Stimulated activated naive CD4-positive, alpha-beta T cell (primary cell): ENCODE measurements around the gene RFX1.
"Not testable (repeated sequence)": the region's sequence is repeated elsewhere in the genome, so short reads cannot be mapped to it uniquely, and the experiment has no call there.

Experiments used
- DNase-seq, 6 experiments: peaks; one replicate each; lab custom pipeline; 2025; lab: John Stamatoyannopoulos, UW

RFX1 gene

DNA sequence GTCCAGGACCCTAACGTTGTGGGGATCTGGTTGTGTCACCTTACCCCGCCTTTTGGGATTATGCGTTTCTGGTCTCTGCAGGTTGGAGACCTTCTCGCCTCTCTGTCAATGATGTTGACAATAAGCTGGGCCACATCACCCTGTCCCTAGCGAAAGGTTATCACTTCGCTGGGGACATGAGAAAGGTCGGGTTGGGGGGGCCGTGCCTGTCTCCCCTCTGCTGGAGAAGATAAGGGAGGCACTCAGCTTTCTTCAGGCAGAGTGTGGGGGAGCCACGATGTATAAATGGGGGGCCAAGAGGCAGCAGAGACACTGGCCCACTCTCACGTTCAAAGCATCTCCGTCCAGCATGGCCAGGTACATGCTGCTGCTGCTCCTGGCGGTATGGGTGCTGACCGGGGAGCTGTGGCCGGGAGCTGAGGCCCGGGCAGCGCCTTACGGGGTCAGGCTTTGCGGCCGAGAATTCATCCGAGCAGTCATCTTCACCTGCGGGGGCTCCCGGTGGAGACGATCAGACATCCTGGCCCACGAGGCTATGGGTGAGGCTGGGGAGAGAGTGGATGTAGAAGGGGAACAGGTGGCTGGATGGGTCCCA lies 21.8 kb upstream of the RFX1 start, which contains the start of gene RLN3:
TSS of gene RLN3 (plus strand) at position 293 of the 595 bp plus-strand sequence. CDS start at position 350, 57 bp downstream.
- no peak for DNase-seq

DNA sequence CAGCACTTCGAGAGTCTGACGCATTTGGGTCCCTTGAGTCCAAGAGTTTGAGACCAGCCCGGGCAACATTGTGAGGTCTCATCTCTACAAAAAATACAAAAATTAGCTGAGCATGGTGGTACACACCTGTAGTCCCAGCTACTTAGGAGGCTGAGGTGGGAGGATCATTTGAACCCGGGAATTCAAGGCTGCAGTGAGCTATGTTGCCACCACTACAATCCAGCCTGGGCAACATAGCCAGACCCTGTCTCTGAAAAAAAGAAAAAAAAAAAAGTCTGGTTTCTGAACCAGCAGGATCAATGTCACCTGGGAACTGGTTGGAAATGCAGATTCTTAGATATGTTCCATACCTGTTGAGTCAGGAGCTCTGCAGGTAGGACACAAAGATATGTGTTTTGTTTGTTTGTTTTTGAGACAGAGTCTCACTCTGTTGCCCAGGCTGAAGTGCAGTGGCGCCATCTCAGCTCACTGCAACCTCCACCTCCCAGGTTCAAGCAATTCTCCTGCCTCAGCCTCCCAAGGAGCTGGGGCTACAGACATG lies 20.6 kb upstream of the RFX1 start:
- not testable (repeated sequence) for DNase-seq

GRCh38 chr19:14023404-14024235 lies 17.5 kb upstream of the RFX1 start:
- DNase-seq, result no peak

DNA sequence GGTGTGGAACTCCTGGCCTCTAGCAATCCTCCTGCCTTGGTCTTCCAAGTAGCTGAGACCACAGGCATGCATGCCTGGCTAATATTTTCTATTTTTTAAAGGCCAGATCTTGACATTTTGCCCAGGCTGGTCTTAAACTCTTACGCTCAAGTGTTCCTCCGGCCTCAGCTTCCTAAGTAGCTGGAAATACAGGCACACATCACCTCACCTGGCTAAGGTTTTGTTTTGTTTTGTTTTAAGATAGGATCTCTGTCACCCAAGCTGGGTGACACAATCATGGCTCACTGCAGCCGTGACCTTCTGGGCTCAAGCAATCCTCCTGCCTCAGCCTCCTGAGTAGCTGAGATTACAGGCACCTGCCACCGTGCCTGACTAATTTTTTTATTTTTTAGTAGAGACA lies 16.3 kb upstream of the RFX1 start:
- DNase-seq, result no peak

- no peak for DNase-seq
Measured at GRCh38 chr19:14021474-14021873, 15.4 kb upstream of the RFX1 start.

DNA sequence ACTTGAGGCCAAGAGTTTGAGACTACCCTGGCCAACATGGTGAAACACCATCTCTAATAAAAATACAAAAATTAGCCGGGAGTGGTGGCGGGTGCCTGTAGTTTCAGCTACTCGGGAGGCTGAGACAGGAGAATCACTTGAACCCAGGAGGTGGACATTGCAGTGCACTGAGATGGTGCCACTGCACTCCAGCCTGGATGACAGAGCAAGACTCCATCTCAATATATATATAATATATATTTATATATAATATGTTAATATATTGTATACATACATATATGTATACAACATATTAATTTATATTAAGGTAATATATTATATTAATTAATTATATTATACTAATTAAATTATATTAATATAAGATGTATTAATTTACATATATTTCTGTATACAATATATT lies 13.6 kb upstream of the RFX1 start:
- not testable (repeated sequence) for DNase-seq

DNA sequence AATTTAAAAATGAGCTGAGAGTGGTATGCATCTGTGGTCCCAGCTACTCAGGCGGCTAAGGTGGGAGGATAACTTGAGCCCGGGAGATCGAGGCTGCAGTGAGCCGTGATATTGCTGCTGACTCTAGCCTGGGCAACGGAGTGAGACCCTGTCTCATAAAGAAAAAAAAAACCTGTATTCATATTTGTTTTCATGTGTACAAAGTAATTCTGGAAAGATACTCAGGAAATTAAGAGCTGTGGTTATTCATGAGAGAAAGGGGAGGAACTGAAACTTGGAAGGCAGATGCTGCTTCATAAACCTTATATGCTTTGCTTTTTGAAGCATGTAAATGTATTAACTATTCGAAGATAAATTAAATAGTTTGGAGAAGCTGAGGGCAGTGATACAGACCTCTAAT lies 13.0 kb upstream of the RFX1 start:
- DNase-seq, result no peak

GRCh38 chr19:14015524-14016035 lies 9.5 kb upstream of the RFX1 start:
- DNase-seq, result no peak

DNA sequence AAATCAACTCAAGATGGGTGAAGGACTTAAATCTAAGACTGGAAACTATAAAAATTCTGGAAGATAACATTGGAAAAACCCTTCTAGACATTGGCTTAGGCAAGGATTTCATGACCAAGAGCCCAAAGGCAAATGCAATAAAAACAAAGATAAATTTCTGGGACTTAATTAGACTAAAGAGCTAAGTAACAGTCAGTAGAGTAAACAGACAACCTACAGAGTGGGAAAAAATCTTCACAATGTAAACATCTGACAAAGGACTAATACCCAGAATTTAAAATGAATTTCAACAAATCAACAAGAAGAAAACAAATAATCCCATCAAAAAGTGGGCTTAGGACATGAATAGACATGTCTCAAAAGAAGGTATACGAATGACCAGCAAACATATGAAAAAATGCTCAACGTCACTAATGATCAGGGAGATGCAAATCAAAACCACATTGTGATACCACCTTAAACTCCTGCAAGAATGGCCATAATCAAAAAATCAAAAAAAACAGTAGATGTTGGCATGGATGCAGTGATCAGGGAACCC lies 6.3 kb upstream of the RFX1 start:
- no peak for DNase-seq

DNA sequence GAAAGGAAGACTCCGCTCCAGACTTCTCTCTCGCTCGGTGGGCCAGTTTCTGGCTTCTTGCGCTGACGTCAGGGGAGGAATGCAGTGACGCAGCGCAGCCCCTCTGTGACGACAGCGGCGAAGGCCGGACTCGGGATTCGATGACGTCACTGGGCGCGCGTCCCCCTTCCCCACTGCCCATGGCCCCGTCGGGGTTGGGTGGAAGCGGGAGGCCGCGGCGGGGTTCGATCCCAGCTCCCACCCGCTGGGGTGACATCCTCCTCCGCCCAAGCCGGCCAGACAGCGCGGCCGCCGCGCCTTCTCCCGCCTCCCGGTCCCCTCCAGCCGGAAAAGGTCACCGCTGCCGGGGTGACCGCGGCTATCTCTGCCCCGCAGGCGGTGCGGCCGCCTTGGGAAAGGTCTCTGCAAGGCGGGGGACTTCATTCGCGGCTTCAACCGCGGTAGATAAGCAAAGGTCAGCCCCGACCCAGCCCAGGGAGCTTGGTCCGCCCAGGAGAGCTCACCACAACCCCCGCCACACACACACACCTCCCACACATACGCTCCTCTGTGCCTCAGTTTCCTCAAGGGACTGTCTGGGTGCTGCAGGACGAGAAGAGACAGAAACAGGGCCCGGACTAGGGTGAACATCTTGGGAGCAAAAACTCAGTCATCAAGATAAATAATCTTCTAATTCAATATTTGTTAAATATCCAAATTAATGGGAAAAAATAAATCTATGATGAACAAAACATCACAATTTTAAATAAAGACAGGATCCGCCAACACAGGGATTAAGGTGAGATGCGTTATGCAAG lies 844 bp upstream of the RFX1 start:
- no peak for DNase-seq

GRCh38 chr19:14005349-14006084 lies 603 bp downstream of the RFX1 start:
- DNase-seq, result peak; percentile 80 to 97 (median 92)

- DNase-seq, result peak in 1 of 6 experiments; percentile 36
Measured at GRCh38 chr19:14004619-14005348, 1.3 kb downstream of the RFX1 start.

DNA sequence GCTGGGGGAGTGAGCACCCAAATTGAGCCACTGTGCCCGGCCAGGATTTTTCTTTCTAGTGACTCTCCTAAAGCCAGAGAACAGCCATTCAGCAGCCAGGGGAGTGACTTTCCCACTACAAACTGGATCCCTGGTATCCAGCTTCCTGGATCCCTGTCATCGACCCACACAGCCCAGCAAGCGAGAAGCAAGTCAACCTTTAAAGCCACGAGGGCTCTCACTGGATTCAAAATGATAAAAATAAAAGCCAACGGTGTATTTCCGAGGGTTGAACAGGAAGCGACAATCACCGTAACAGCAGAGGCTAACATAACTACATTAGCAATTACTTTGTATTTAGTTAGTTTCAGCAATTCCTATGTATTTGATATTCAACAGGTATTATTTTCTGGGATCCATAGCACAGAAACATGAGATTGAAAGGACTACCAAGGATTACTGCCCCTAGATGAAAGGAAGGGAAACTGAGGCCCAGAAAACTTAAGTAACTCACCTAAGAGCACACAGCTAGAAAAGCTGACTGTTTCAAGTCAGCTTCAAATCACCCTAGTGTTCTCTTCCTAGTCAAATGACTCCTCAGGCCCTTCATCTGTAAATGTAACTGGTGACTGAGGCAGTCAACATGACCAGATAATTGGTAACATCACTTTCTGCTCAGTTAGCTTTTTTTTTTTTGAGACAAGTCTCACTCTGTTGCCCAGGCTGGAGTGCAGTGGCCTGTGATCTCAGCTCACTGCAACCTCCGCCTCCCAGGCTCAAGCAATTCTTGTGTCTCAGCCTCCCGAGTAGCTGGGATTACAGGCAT lies 2.7 kb downstream of the RFX1 start:
- peak in 2 of 6 experiments; percentile 25 to 38 for DNase-seq

GRCh38 chr19:14002571-14003250 lies 3.4 kb downstream of the RFX1 start:
- DNase-seq, result peak in 3 of 6 experiments; percentile 19 to 48 (median 36)

DNA sequence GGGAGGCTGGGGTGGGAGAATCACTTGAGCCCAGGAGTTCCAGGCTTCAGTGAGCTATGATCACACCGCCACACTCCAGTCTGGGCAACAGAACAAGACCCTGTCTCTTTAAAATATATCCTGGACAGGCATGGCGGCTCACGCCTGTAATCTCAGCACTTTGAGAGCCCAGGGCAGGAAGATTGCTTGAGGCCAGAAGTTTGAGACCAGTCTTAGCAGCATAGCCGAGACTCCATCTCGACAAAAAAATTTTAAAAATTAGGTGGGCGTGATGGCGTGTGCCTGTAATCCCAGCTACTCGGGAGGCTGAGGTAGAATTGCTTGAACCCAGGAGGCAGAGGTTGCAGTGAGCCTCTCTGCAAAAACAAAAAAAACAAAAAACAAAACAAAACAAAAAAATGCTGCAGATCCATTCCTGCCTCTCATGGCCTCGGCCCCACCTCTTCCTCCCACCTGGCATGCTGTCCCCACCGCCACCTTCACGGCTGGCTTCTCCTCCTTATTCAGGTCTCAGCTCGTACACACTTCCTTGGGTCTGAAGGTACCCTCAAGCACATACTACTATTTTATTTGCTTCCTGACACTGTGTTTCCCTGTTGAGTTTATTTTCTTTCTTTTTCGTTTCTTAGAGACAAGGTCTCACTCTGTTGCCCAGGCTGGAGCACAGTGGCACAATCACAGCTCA lies 5.3 kb downstream of the RFX1 start:
- peak in 1 of 6 experiments; percentile 18 for DNase-seq

DNA sequence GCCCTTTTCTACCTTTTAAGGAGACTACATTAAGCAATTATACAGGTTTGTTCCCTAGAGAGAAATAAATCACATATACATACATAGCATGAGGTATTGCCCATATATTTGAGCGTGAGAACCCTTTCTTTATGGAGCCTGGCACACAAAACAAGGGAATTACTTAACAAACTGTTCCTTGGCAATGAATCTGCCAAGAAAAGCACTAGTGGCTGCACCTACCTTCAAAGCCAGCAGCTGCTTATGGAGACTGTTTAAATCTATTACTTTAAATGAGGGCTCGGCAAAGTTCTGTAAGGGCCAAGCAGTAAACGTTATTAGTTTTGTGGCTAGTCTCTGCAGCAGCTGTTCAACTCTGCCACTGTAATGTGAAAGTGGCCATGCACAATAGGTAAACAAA lies 7.0 kb downstream of the RFX1 start:
- no peak for DNase-seq

- DNase-seq, result no peak
Measured at GRCh38 chr19:13998426-13998825, 7.7 kb downstream of the RFX1 start.

DNA sequence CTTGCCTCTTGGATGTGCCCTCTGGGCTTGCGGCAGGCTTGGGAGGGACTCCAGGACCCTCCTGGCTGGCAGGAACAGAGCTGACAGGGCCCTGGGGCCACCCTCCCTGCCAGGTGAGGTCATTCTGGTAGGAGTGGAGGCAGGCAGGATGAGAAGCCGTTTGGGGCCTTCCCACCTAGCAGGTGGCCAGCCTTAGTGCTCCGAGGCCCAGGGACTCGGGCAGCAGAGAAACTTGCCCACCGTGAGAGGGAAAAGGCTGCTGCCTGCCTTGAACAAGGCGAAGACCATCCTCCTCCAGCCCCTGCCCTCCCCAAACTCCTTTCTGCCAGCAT lies 8.5 kb downstream of the RFX1 start:
- DNase-seq, result no peak
